HG03460 (cell line): Measurements from ENCODE around the gene TLDC2.
"Not testable (repeated sequence)": the region's sequence is repeated elsewhere in the genome, so short reads cannot be mapped to it uniquely, and the experiment has no call there.

Experiments used
- ATAC-seq: cut with Tn5 transposase; IDR thresholded peaks from one replicate; pipeline ENCODE4 v1.9.1; 2021; ENCODE audit not compliant: unreplicated experiment

Gene TLDC2

GRCh38 chr20:36905566-36905965, 29.6 kb downstream of the TLDC2 start:
- not testable (repeated sequence) for ATAC-seq

GRCh38 chr20:36906086-36906485, 30.1 kb downstream of the TLDC2 start:
- ATAC-seq, result not testable (repeated sequence)

- ATAC-seq, result no peak
Measured at GRCh38 chr20:36908603-36909002, 32.7 kb downstream of the TLDC2 start.

- no peak for ATAC-seq
Measured at GRCh38 chr20:36916199-36916598, 40.3 kb downstream of the TLDC2 start.

GRCh38 chr20:36917240-36917639, 41.3 kb downstream of the TLDC2 start:
- no peak for ATAC-seq

- no peak for ATAC-seq
Measured at GRCh38 chr20:36917943-36918342, 42.0 kb downstream of the TLDC2 start.

- no peak for ATAC-seq
Measured at GRCh38 chr20:36919715-36920333, 43.9 kb downstream of the TLDC2 start.

GRCh38 chr20:36920334-36920730, 44.4 kb downstream of the TLDC2 start:
- ATAC-seq, result no peak

- no peak for ATAC-seq
Measured at GRCh38 chr20:36924167-36925045, 48.5 kb downstream of the TLDC2 start.

- no peak for ATAC-seq
Measured at GRCh38 chr20:36925234-36925633, 49.3 kb downstream of the TLDC2 start.

GRCh38 chr20:36926653-36927200, 50.8 kb downstream of the TLDC2 start:
- no peak for ATAC-seq

GRCh38 chr20:36927704-36928103, 51.8 kb downstream of the TLDC2 start:
- ATAC-seq, result no peak

GRCh38 chr20:36929290-36929689, 53.4 kb downstream of the TLDC2 start:
- no peak for ATAC-seq

- ATAC-seq, result no peak
Measured at GRCh38 chr20:36929691-36930090, 53.8 kb downstream of the TLDC2 start.

- ATAC-seq, result not testable (repeated sequence)
Measured at GRCh38 chr20:36932067-36932466, 56.1 kb downstream of the TLDC2 start.

GRCh38 chr20:36932476-36933426, 56.8 kb downstream of the TLDC2 start:
- no peak for ATAC-seq

GRCh38 chr20:36933571-36933970, 57.6 kb downstream of the TLDC2 start:
- not testable (repeated sequence) for ATAC-seq

- ATAC-seq, result no peak
Measured at GRCh38 chr20:36936341-36936740, 60.4 kb downstream of the TLDC2 start.

GRCh38 chr20:36936761-36937401, 60.9 kb downstream of the TLDC2 start:
- not testable (repeated sequence) for ATAC-seq

- ATAC-seq, result no peak
Measured at GRCh38 chr20:36937402-36937770, 61.4 kb downstream of the TLDC2 start.
